Pancreas (tissue), 10 donors: Measurements from ENCODE around the gene CHEK1. TPM values are rescaled to one million over a fixed set of nuclear protein-coding genes. Genes with fewer than 3 reads are reported as not detected.

Experiments used
- ATAC-seq, 4 donors: fragments of 200-7000 bp; cut with Tn5 transposase; one replicate each; pipeline versions ENCODE4 v1.8.0 to v1.9.1; 2020; ENCODE audit warnings: mild to moderate bottlenecking in 4 of 4, moderate library complexity in 4 of 4
- DNase-seq, 6 donors: peaks; one replicate each; pipeline ENCODE4 v3.0.0-alpha.2; 2020
- FAIRE-seq: peaks from 2 replicates; lab custom pipeline; 2012; peaks lifted over from hg19 to GRCh38; lab: Jason Lieb, UNC
- H3K27ac ChIP-seq, 4 donors: fragments of 200-600 bp; sonication (generic); 1 replicate in 3 of 4; 2 replicates in 1 of 4; pipeline versions ENCODE4 v1.5.0 to v1.8.0; 2020
- H3K27me3 ChIP-seq, 4 donors: fragments of 200-600 bp; one replicate each; pipeline ENCODE4 v1.8.0; 2021
- H3K36me3 ChIP-seq, 3 donors: fragments of 200-600 bp; sonication (generic) in 1 of 3; one replicate each; pipeline versions ENCODE4 v1.5.0 to v1.8.0; 2020 to 2021
- H3K4me1 ChIP-seq, 3 donors: fragments of 200-600 bp; one replicate each; pipeline ENCODE4 v1.8.0; 2021
- H3K4me3 ChIP-seq, 4 donors: fragments of 200-600 bp; sonication (generic) in 2 of 4; one replicate each; pipeline versions ENCODE4 v1.5.0 to v1.8.0; 2020 to 2021
- H3K9me3 ChIP-seq, 4 donors: fragments of 200-600 bp; one replicate each; pipeline ENCODE4 v1.8.0; 2021
- WGBS, 2 donors: extraction: QIAGEN DNeasy Blood & Tissue Kit; methylation state at CpG; one replicate each; pipeline ENCODE4 v1.1.7; 2013; 5-methylcytosine and 5-hydroxymethylcytosine counted together
- intact Hi-C, 3 donors: fragments of 100-400 bp; cut with DNase I; formaldehyde crosslinking; loops; one replicate each; pipeline versions ENCODE4 v1.11.1 to v1.14.2; 2022
- polyA plus RNA-seq, 2 donors: library from polyadenylated mRNA; stranded (reverse); fragments of 200-250 nt; gene quantifications; one replicate each; pipeline ENCODE4 v1.2.3, GENCODE V29; 2013
- total RNA-seq, 6 donors: library from RNA; stranded (reverse); fragmentation: NEBNext Ultra II Directional in 4 of 6; extraction: Animal tissue kit (Norgen Biotek cat#: 25700) in 4 of 6; gene quantifications; one replicate each; pipeline versions ENCODE4 v1.2.1 to v1.2.4, GENCODE V29; 2021 to 2023
- TF ChIP-seq, protein P1 (sequence below), 4 donors: fragments of 200-600 bp; sonication (generic) in 3 of 4; IDR thresholded peaks; one replicate each; pipeline versions ENCODE4 v1.5.0 to v1.8.0; 2021; ENCODE audit warnings: antibody characterized with exemption in 4 of 4
- donor health status: healthy with polysubstance abuse.
- donor health status: DM: no; HTN: no; CAD: no; lungs with moderate emphysema.
- donor health status: DM: no; HTN: no; CAD: no.
- donor health status: control.
- donor health status: control.
- donor health status: Bipolar disorder and iron deficiency.
- donor health status: DM: yes; HTN: yes; CAD: no.
- donor health status: DM: no; HTN: no; CAD: no.
- donor health status: DM: no; HTN: no; CAD: no.
- donor health status: DM: yes; HTN: yes; CAD: no.

CHEK1 gene
- total and polyA plus RNA-seq, 8 donors: 0.40 to 3.0 (median 0.91) TPM

DNA sequence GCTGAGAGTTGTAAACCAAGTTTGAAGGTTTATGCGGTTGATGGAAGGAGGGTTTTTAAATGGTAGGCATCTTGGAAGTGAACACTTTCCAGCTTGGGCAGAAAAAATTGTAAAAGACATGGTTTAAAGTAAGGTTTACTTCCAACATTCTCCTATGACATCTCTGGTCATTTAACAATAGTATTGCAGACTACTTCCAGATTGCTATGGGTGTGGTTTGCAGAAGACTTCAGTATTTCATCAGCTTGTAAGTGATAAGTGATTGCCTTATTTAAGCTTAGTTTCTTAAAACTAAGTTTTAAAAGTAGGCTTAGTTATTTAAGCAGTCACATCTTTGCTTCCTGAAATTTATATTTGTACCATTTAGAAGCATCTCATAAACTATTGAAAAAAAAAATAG is 39.5 kb upstream of the CHEK1 start:
- FAIRE-seq: no peak
- Histone ChIP-seq H3K9me3 (no peaks in the 10 kb centered on the region), H3K4me1 (no peaks in the 10 kb centered on the region), H3K27me3 (no peaks in the 10 kb centered on the region), H3K27ac (no peak overlapping the region), H3K36me3 (peaks cover 4 to 26% (median 9%) of the 10 kb centered on the region in 3 donors), H3K4me3 (no peak overlapping the region)
- intact Hi-C loops: no loop called here
- no peak for ATAC-seq
- TF ChIP-seq, protein P1, sequence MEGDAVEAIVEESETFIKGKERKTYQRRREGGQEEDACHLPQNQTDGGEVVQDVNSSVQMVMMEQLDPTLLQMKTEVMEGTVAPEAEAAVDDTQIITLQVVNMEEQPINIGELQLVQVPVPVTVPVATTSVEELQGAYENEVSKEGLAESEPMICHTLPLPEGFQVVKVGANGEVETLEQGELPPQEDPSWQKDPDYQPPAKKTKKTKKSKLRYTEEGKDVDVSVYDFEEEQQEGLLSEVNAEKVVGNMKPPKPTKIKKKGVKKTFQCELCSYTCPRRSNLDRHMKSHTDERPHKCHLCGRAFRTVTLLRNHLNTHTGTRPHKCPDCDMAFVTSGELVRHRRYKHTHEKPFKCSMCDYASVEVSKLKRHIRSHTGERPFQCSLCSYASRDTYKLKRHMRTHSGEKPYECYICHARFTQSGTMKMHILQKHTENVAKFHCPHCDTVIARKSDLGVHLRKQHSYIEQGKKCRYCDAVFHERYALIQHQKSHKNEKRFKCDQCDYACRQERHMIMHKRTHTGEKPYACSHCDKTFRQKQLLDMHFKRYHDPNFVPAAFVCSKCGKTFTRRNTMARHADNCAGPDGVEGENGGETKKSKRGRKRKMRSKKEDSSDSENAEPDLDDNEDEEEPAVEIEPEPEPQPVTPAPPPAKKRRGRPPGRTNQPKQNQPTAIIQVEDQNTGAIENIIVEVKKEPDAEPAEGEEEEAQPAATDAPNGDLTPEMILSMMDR (IDR thresholded peaks at IDR 0.05): no peak
- WGBS, 2 donors: 98 to 100% methylated on average over 1 of the region's 1 CpG
- DNase-seq: no peak

DNA sequence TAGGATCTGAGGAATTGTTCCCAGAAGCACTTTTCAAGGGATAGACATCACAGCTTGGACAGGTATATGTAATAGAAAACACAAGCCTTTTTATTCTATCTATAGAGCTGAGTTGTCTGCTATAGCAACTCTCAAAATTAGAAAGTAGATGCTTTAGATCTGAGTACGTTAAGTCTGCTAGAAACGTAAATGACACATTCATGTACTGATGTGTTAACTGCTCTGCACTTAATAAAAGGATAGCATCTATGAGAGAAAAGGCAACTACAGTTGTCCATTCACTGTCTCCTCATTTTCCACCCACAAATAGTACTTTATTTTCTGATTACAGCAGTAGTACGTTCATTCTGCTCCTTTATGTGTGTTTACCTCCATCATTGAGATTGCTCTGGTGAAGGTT is 38.3 kb upstream of the CHEK1 start:
- Histone ChIP-seq H3K27ac (no peak overlapping the region), H3K36me3 (peaks cover 4 to 26% (median 6%) of the 10 kb centered on the region in 3 donors), H3K27me3 (no peaks in the 10 kb centered on the region), H3K9me3 (no peaks in the 10 kb centered on the region), H3K4me1 (peaks cover 0 to 3% (median 0%) of the 10 kb centered on the region in 3 donors), H3K4me3 (no peak overlapping the region)
- no peak for FAIRE-seq
- WGBS, 2 donors: 72 to 79% methylated on average over 3 of the region's 3 CpGs
- TF ChIP-seq, protein P1 (IDR thresholded peaks at IDR 0.05): no peak
- no peak for ATAC-seq
- intact Hi-C loops: no loop called here
- DNase-seq: no peak

DNA sequence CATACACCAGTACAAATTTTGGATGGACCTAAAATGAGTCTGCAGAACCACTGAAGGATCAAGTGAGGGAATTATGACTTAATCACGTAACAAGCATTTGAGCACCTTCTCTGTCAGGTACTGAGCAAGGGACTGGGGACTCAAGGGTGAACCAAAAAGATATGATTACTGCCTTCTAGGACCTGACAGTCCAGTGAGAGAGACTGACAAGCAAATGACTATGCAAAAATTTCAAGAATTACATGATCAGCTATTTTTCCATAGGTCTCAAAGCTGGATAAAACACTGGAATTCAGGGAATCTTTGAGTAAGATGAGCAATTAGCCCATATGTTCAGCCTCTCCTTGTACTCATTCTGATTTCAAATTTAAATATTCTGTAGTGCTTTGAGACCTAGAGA is 37.5 kb upstream of the CHEK1 start:
- no peaks in the 10 kb centered on the region for H3K9me3 ChIP-seq
- no peak overlapping the region for H3K4me3 ChIP-seq
- no peak for ATAC-seq
- FAIRE-seq: no peak
- intact Hi-C loops: no loop called here
- no peaks in the 10 kb centered on the region for H3K27me3 ChIP-seq
- 96 to 97% methylated on average over 1 of the region's 1 CpG for whole genome bisulfite sequencing, 2 donors
- no peak for DNase-seq
- H3K27ac ChIP-seq: no peak overlapping the region
- H3K4me1 ChIP-seq: peaks cover 0 to 3% (median 0%) of the 10 kb centered on the region in 3 donors
- peaks cover 0 to 21% (median 6%) of the 10 kb centered on the region in 3 donors for H3K36me3 ChIP-seq
- TF ChIP-seq, protein P1 (IDR thresholded peaks at IDR 0.05): no peak

DNA sequence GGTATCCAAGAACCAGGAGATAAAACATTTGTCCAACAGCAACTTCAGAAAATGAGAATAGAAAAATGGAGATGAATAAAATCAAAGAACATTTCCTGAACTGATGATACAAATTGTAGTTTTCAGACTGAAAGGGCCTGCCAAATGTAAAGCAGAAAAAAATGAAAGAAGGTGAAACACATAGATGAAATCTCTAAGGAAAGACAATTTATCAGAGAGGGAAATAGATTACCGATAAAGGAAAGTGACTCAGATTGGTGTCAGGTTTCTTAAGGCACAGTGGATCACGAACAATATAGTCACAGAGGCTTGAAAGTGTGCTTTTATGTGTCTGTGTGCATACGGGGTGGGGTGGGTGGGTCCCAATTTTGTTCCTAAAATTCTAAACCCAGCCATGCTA is 36.5 kb upstream of the CHEK1 start:
- H3K27me3 ChIP-seq: no peaks in the 10 kb centered on the region
- 26 to 38% methylated on average over 3 of the region's 3 CpGs for WGBS, 2 donors
- FAIRE-seq (no peak), ATAC-seq (no peak), DNase-seq (no peak)
- TF ChIP-seq, protein P1 (IDR thresholded peaks at IDR 0.05): no peak
- no peaks in the 10 kb centered on the region for H3K9me3 ChIP-seq
- H3K36me3 ChIP-seq: peaks cover 0 to 11% (median 4%) of the 10 kb centered on the region in 3 donors
- peaks cover 0 to 3% (median 0%) of the 10 kb centered on the region in 3 donors for H3K4me1 ChIP-seq
- no peak overlapping the region for H3K27ac ChIP-seq
- no peak overlapping the region for H3K4me3 ChIP-seq
- intact Hi-C loops: no loop called here

DNA sequence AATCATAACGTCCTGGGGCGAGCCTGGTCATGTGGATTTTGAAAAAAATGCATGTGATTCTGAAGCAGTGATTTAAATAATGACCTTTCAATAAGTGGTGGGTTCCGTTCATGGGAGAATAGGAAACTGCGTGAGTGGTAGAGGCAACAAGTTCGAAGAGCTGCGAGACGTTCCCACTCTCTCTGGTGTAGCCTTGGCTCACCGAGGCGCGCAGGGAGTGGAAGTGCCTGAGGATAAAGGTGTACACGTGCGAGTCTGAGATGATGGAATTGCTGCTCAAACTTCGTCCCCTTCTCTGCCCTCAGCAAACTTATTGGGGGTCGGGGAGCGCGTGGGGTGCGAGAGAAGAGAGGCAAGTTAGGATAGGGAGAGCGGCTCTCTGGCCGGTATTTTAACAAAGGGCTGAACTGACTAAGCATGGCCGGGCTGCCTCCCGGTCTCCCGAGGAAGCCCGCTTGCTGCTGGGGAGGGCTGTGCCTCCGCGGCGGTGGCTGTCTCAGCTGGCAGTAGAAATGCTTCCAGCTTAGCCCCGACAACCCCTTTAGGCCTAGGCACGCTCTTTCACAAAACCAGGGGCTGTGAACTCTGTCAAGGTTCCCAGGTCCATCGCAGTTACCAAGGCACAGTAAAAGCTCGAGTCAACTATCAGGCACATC is 33.2 kb upstream of the CHEK1 start:
- H3K9me3 ChIP-seq: no peaks in the 10 kb centered on the region
- TF ChIP-seq, protein P1 (IDR thresholded peaks at IDR 0.05): no peak
- H3K27ac ChIP-seq: peak overlapping the region; percentile 92 to 98 (median 96)
- intact Hi-C loops: no loop called here
- peak; percentile 11 to 70 (median 46) for DNase-seq
- H3K27me3 ChIP-seq: no peaks in the 10 kb centered on the region
- H3K36me3 ChIP-seq: peaks cover 0 to under 1% (median 0%) of the 10 kb centered on the region in 3 donors
- peak; percentile 29 to 47 (median 36) for ATAC-seq
- FAIRE-seq: no peak
- H3K4me1 ChIP-seq: peaks cover 10 to 21% (median 11%) of the 10 kb centered on the region in 3 donors
- 1% methylated on average over 30 of the region's 30 CpGs for WGBS, 2 donors
- peak overlapping the region; percentile 36 to 70 (median 51) for H3K4me3 ChIP-seq
